HepG2 (cell line): ENCODE data around the gene AAMP. TPM values are rescaled to one million over a fixed set of nuclear protein-coding genes. Genes with fewer than 3 reads are reported as not detected.
A peak's percentile ranks its signal among the peaks of the same experiment; 100 is the strongest.

ENCODE experiments used
- AKNA ChIP-seq: sonication (generic); formaldehyde crosslinking; IDR thresholded peaks from 2 replicates; pipeline ENCODE4 v1.4.0; 2020; ENCODE audit warnings: missing genetic modification reagents, borderline replicate concordance
- ARID4A ChIP-seq: sonication (generic); formaldehyde crosslinking; IDR thresholded peaks from 2 replicates; pipeline ENCODE4 v1.5.0; 2020; ENCODE audit warnings: mild to moderate bottlenecking, missing genetic modification reagents, borderline replicate concordance
- EHMT2 ChIP-seq: fragments of 200-600 bp; sonication (generic); IDR thresholded peaks from 2 replicates; pipeline ENCODE4 v1.7.0; 2017; ENCODE audit warnings: antibody characterized with exemption, low read depth, low read length, borderline replicate concordance
- GATA4 ChIP-seq: sonication (generic); IDR thresholded peaks from 2 replicates; pipeline ENCODE4 v1.6.1; 2016; ENCODE audit warnings: antibody characterized with exemption, low read depth, borderline replicate concordance
- IKZF1 ChIP-seq: fragments of 450-650 bp; IDR thresholded peaks from 2 replicates; pipeline ENCODE4 v1.7.1; 2016
- MBNL3 ChIP-seq: fragments of 250-450 bp; sonication (Bioruptor Pico); conservative IDR thresholded peaks from 2 replicates; pipeline ENCODE4 v1.8.0; 2022; ENCODE audit warnings: mild to moderate bottlenecking, inconsistent platforms
- MTA3 ChIP-seq: sonication (generic); formaldehyde crosslinking; IDR thresholded peaks from 2 replicates; pipeline ENCODE4 v1.4.0; 2020; ENCODE audit warnings: missing genetic modification reagents
- MTF2 ChIP-seq: sonication (generic); formaldehyde crosslinking; IDR thresholded peaks from 2 replicates; pipeline ENCODE4 v1.5.0; 2020; ENCODE audit warnings: missing genetic modification reagents, borderline replicate concordance
- ONECUT2 ChIP-seq: sonication (generic); formaldehyde crosslinking; IDR thresholded peaks from 2 replicates; pipeline ENCODE4 v1.4.0; 2020; ENCODE audit warnings: missing genetic modification reagents
- PAWR ChIP-seq: sonication (generic); formaldehyde crosslinking; IDR thresholded peaks from 2 replicates; pipeline ENCODE4 v1.4.0; 2020; ENCODE audit warnings: missing genetic modification reagents, mild to moderate bottlenecking, borderline replicate concordance
- RARG ChIP-seq: sonication (generic); formaldehyde crosslinking; IDR thresholded peaks from 2 replicates; pipeline ENCODE4 v1.4.0; 2020; ENCODE audit warnings: low read depth, mild to moderate bottlenecking, missing genetic modification reagents
- RBM39 ChIP-seq: fragments of 200-400 bp; formaldehyde crosslinking; IDR thresholded peaks from one replicate; pipeline ENCODE4 v1.6.1; 2018; ENCODE audit warnings: antibody characterized with exemption, mild to moderate bottlenecking, low read depth, low read length; ENCODE audit not compliant: poor library complexity, severe bottlenecking
- REST ChIP-seq, 2 experiments: IDR thresholded peaks; 2 replicates each; pipeline ENCODE4 v1.6.1; 2011 to 2012; ENCODE audit warnings: low read length in 2 of 2, borderline replicate concordance in 1 of 2, low read depth in 1 of 2, mild to moderate bottlenecking in 1 of 2, moderate library complexity in 1 of 2
- STAG1 ChIP-seq: sonication (generic); formaldehyde crosslinking; IDR thresholded peaks from 2 replicates; pipeline ENCODE4 v1.4.0; 2020; ENCODE audit warnings: missing genetic modification reagents
- ZFP36L2 ChIP-seq: sonication (generic); formaldehyde crosslinking; IDR thresholded peaks from 2 replicates; pipeline ENCODE4 v1.4.0; 2020; ENCODE audit warnings: missing genetic modification reagents
- ZNF20 ChIP-seq: sonication (generic); formaldehyde crosslinking; IDR thresholded peaks from 2 replicates; pipeline ENCODE4 v1.4.0; 2020; ENCODE audit warnings: mild to moderate bottlenecking, moderate library complexity, missing genetic modification reagents
- ZNF749 ChIP-seq: sonication (generic); formaldehyde crosslinking; IDR thresholded peaks from 2 replicates; pipeline ENCODE4 v1.8.0; 2022; ENCODE audit warnings: mild to moderate bottlenecking, missing genetic modification reagents, moderate library complexity, borderline replicate concordance
- polyA plus RNA-seq, 8 experiments: library from polyadenylated mRNA; depleted of rRNA in 3 of 8; stranded (reverse) in 7 of 8; unstranded in 1 of 8; fragments of >200 nt; fragmentation: Illumina TruSeq in 4 of 8; extraction: Trizol in 4 of 8; gene quantifications; 2 replicates each; pipeline versions ENCODE4 v1.2.1 to v1.2.3, GENCODE V29; 2011 to 2016; ENCODE audit warnings: low read depth in 4 of 8, missing spikeins in 1 of 8, mixed read lengths in 1 of 8; ENCODE audit not compliant: insufficient read depth in 1 of 8
- total RNA-seq, 5 experiments: library from RNA; depleted of rRNA; stranded (reverse); fragments of >200 nt; fragmentation: Illumina TruSeq; extraction: Trizol; gene quantifications; 2 replicates each; pipeline ENCODE4 v1.2.3, GENCODE V29; 2016; ENCODE audit warnings: low read depth in 1 of 5

Gene AAMP
- total and polyA plus RNA-seq, 2 of the 13 experiments (the other 11 are each of a cell fraction or from before 2014, with no cell fraction given): 110 to 186 TPM

GRCh38 chr2:218301176-218301819, 31.4 kb upstream of the AAMP start (continued):
- TF ChIP-seq REST (IDR thresholded peaks at IDR 0.05; ENCODE audit: borderline replicate concordance in 1 of 2, low read depth in 1 of 2, low read length in 2 of 2) (no peak), GATA4 (no peak), ZFP36L2 (no peak), ZNF749 (no peak), MBNL3 (CRISPR knock-in tag) (no peak), AKNA (CRISPR knock-in tag) (no peak), IKZF1 (no peak), EHMT2 (peak; percentile 34; the same call in 1 of the 2 replicates), PAWR (CRISPR knock-in tag) (no peak), ONECUT2 (CRISPR knock-in tag) (no peak), MTF2 (no peak), RBM39 (no peak), STAG1 (CRISPR knock-in tag) (peak; percentile 99), RARG (CRISPR knock-in tag) (no peak), ARID4A (CRISPR knock-in tag) (peak; percentile 51; the same call in 1 of the 2 replicates), MTA3 (CRISPR knock-in tag) (no peak), ZNF20 (CRISPR knock-in tag) (no peak)
